GM18526 (cell line): ENCODE results near the gene ENG.

ENCODE experiments used
- POLR2A ChIP-seq: IDR thresholded peaks from 3 replicates; pipeline ENCODE4 v1.6.1; 2011; ENCODE audit not compliant: insufficient read length; ENCODE audit errors: extremely low read depth

ENG gene

DNA sequence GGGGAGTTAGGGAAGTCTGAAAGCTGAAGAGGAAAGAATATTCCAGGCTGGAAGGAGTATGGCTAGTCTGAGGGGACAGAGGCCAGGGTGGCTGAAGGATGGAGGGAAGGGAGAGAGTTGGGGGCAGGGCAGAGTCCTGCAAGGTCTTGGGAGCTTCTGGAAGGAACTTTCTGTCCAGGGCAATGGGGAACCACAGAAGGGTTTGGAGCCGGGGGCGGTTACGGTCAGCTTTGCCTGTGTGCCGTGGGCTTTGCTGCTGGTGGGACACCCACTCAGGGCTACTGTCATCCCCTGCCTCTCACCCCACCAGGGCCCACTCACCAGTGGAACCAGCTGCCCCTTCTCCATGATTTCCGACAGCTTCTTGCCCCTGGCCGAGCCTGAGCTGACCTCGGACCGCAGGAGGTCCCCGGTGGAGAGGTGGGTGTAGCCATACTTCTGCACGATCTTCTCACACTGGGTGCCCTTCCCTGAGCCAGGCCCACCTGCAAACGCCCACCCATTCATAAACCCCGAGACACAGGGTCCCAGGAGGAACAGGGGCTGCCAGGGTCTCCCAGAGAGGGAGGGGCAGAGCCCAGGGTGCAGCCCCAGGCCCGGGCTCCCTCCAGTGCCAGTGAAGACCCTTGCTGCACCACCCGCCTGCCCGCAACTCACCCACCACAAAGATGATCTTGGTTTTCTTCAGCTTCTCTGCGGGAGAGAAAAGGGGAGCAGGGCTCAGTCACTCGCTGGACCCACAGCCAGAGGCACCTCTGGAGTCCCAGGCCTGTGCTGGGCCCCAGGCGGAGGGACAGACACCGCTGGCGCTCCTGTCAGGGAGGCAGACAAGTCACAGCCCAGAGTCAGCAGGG lies 18.1 kb upstream of the ENG start:
- TF ChIP-seq POLR2A, result no peak

DNA sequence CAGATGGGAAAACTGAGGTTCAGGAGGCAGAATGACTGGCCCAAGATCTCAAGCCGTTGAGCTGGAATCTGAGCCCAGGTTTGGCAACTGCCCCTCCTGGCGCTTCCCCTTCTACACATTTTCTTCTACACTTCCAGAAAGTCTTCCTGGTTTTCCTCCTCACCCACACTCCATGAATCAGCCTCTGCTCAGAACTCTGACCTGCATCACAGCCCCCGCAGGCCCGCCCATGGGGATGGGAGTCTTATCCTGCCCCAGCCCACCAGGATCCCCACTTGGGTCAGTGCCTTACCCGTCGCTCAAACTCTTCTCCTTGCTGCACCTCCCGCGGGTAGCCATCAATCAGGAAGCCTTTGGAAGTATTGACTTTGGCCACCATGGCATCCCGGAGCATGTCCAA lies 17.1 kb upstream of the ENG start:
- TF ChIP-seq POLR2A, result no peak

DNA sequence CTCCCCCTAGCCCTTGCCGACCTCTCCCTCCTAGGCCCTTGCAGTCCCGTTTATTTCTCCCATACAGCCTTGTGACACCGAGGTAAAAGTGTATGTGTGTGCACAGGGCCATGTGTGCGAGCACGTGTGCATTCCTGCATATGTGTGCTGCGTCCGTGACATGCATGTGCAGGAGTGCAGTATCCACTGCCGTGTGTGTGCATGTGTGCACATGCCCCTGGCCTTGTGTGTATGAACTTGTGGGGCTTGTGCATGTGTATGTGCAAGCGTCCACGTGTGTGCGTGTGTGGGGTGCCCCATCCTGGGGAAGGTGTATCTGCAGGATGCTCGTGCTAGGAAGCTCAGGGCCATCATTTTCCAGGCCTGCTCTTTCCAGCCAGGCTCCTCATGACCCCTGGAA lies 16.4 kb upstream of the ENG start:
- TF ChIP-seq POLR2A, result no peak

DNA sequence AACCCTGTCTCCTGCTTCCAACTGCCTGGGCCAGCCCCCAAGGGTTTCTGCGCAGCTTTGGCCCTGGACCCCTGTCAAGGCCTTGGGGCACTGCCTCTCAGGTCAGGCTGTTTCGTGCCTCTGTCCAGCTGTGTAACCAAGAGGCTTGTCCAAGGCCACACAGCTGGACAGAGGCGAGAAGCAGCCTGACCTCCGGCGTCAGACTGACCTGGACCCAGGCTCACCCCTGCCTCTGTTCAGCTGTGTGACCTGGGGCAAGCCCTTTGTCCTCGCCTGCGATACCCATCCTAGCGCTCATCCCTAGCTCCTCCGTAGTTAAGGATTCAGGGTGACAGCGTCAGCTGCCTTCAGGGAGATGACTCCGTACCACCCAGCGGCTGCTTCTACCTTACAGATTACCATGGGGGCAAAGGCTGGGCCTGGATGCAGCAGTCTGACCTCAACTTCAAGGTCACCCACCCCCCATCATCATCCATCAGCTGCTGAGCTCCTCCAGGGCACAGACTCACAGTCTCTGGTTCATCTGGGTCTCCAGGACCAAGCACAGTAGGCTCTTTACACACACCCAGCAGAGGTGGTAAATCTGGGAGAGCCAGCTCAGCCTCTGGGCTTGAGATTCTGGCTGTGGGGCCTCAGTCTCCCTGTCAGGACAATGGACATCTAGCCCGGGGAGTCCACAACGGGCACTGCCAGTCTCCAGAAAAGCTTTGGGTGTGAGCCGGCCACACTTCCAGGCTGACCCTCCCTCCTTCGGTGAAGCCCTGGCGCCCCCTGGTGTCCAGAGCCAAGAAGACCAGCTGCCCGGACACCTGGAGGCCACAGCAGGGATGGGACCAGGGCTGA lies 15.1 kb upstream of the ENG start:
- TF ChIP-seq POLR2A, result no peak

DNA sequence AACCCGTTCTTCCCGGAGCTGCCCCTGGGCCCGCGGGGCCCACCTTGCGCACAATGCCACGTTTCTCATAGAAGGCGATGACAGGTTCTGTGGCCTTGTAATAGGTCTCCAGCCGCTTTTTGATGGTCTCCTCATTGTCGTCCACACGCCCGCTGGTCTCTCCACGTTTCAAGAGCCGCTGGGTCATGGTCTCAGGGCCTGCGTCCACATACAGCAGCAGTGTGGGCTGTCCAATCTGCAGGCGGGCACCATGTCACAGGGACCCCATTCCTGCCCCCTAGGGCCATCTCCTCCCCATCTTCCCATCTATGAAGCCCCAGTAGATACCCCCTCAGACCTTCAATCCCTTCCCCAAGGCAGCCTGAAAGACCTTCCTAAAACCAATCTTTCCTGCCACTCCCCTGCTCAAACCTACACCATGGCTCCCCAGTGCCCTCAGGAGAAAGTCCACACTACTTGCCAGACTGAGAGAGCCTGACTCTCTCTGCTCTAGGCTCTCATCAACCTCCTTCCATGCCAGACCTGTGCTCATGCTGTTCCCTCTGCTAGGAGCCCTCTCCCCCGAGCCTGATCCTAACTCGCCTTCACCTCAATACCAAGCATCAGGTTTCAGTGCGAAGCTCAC lies 13.9 kb upstream of the ENG start:
- TF ChIP-seq POLR2A, result no peak

DNA sequence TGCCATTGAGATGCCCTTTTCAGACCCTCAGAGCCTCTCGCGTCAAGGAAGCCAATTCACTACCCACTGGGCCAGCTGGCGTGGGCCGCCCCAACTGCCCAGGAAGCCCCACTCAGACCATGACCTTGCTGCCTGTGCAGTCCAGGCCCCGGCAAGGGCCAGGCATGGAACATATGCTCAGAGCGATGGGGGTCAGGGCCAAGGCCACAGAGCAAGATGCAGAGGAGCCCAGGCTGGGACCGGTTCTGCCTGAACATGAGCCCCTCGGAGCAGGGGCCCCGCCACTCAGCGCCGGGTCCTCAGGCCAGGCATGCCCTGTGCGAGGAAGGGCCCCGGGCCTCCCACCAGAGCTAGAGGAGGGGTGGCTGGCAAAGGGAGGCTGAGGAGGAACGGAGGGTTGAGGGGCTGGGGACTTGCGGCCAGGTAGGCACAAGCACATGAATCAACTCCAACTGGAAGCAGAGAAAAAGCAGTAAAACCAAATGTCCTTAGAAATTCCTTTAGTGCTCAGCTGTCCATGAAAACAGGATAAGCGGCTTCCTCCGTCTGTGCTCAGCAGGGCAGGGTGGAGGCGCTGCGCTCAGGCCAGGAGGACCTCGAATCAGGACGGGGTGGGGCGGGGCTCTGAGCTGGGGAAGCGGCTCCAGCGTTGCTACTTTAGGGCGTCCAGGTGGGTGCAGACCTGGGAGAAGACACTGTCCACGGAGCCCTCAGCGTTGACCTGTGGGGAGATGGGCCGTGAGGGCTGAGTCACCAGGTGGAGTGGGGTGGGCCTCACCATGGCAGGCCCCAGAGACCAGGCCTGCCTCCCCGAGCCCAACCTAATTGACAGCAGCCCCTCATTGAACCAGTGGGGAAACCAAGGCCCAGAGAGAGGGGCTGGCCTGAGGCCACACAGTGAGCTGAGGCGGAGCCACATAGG lies 13.2 kb upstream of the ENG start:
- no peak for TF ChIP-seq POLR2A

DNA sequence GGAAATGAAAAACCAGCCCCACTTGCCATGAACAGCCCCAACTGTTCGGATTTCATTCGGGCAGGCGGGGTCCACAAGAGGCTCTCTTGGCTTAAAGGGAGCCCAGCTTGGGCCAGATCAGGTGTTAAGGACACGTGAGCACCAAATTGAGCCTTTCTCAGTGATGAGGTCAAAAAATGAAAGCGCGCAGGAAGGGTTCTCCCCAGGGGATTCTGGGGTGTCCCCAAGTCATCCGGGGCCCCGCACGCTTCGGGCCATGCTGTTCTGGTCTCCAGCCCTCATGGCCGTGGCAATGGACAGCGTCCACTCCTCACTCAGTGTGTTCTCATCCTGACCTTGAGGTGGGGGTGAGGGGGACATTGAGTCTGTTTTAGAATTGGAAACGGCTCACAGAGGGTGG lies 12.1 kb upstream of the ENG start:
- no peak for TF ChIP-seq POLR2A

DNA sequence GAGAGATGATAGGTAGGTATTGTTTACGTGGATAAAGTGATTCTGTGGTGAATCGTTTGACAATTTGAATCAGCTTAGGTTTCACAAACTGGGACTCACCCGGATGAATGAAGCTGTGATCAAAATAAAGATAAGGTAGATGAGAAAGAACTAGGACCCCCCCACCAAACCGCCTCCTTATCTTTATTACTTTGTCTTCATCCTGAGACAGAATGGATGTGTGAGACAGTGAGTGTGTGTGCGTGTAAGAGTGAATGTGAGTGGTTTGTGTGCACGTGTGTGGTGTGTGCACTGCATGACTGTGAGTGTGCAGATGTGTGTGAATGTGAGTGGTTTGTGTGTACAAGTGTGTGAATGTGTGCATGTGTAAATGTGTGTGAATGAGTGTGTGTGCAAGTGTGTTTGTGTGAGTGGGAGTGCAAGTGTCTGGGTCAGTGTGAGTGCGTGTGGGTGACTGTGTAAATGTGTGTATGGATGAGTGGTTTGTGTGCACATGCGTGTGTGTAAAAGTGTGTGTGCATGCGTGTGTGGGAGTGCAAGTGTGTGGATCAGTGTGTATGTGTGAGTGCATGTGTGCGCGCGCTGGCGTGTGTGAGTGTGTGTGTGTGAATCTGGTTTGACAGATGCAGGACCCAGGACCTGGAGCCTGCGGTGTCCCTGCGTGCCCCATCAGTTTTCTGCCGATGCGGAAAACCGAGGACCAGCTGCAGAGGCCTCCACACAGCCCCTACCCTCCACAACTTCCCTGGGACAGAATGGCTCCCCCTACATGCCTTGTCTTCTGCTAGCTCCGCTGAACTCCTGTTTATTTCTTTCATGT lies 11.4 kb upstream of the ENG start:
- no peak for TF ChIP-seq POLR2A

DNA sequence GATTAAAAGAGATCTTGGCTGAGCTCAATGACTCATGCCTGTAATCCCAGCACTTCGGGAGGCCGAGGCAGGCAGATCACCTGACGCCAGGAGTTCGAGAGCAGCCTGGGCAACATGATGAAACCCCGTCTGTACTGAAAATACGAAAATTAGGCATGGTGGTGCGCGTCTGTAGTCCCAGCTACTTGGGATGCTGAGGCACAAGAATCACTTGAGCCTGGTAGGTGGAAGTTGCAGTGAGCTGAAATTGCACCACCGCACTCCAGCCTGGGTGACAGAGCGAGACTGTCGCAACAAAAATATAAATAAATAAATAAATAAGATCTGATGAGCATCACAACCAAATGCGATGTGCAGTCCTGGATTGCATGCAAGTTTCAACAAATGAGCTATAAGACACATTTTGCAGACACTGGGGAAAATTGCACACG lies 8.7 kb upstream of the ENG start:
- no peak for TF ChIP-seq POLR2A

DNA sequence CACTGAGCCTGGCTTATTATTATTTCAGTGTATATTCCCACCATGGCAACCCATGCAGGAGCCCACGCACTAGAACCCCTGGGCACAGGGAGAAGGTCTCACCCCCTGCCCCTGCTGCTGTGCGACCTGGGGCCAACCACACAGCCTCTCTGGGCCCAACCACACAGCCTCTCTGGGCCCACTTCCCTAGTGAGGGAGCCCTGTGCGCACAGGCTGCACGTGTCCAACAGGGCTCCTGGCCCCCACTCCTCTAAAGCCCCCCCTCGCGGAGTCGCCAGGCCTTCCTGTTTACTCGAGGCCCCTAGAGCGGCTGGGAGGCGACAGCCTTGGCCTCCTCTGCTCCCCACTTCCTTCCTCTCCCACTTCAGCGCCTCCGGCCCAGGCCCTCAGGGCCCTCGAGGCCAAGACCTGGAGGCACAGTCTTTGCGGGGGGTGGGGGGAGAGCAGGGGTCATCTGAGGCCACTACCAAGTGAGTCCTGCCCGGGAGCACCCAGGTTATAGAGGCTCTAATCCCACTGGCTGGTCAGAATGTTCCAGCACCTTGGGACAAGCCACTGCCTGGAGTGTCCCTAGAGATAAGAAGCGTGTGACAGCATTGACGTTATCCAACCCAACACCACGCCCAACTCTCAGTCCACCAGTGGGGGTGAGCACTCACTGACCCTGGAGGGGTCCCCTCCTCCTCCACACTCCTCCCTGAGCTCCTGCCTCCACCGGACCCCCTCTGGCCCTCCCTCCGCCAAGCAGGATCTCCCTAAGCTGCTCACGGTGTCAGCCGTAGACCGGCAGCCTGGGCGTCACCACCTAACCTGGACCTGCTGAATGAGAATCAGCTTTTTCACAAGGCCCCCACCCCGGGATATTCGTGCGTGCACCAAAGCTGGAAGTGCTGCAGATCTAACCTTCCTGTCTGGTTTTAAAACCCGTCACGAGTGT lies 7.9 kb upstream of the ENG start:
- no peak for TF ChIP-seq POLR2A

DNA sequence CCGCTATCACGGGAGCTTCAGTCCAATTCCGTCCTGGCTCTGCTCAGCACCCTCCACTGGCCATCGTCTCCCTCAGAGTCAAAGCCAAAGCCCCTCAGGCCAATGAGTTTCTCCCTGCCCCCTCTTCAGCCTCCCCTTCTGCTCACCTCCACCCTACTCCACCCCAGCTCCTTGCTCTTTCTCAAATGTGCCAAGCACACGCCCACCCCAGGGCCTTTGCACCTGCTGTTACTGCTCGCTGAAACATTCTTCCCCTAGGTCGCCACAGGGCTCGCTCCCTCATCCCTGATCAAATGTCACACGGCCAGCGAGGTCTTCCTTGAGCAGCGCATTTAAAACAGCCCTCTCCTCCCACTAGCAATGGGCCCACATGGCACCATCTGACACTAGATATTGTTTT lies 6.3 kb upstream of the ENG start:
- TF ChIP-seq POLR2A, result no peak

DNA sequence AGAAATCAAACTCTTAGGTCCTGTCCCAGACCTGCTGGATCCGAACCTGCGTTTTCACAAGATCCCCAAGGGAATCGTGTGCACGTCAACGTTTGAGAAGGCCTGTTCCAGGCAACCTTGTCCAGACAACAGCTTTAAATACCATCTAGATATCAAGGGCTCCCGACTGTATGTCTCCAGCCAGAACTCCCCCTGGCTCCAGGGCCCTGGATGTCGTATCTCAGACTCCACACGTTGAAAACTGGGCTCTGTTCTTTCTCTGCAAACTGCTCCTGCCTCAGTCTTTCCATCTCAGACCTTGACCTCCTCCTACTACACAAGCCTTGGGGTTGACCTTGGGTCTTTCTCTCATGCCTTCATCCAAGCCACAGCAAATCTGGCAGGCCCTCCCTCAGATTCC lies 5.8 kb upstream of the ENG start:
- no peak for TF ChIP-seq POLR2A

DNA sequence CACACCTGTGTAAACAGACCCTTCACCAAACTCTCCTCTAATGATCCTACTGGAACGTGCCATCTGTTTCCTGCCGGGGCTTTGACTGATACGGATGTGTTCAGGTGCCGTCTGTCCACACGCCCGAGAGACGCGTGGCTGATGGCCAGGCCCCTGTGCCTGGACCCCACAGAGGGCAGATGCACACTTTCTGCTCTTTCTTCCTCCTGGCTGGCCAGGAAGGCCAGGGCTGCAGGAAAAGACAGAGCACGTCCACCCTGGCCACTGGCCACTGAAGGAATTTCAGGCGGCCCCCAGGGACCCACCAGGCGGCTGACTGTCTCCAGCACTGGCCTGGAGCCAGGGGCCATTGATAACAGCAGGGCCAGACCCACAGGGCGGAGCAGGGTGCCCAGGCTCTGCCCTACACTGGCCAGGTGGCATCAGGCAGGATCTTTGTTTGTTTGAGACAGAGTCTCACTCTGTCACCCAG lies 3.6 kb upstream of the ENG start:
- no peak for TF ChIP-seq POLR2A

DNA sequence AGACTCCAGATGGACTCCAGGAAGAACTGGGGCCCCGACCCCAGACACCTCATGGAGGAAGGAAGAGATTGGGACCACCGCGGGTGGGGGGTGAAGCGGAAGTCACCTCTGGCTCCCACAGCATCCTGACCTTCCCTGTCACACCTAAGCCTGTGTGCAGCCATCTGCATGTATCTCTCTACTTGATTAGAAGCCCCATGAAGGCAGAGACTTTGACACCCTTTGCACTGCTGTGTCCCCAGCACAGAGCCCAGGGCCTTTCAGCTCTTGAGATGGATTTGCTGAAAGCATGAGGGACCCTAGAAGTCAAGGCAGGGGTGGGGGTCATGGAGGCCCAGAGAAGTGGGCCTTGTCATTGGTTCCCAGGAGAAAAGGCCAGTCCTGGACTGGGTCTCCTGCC lies 2.8 kb upstream of the ENG start:
- TF ChIP-seq POLR2A, result no peak
